Right lobe of liver (tissue), 4 donors: ENCODE measurements around the gene OPCML.

Source experiments
- CTCF ChIP-seq, 4 donors: fragments of 200-600 bp in 3 of 4; fragments of 450-650 bp in 1 of 4; IDR thresholded peaks; one replicate each; pipeline versions ENCODE4 v1.5.1 to v1.8.0; 2016 to 2022; ENCODE audit warnings: antibody characterized with exemption in 4 of 4, mild to moderate bottlenecking in 2 of 4
- POLR2A ChIP-seq: fragments of 450-650 bp; IDR thresholded peaks from one replicate; pipeline ENCODE4 v1.6.1; 2017; ENCODE audit warnings: antibody characterized with exemption, mild to moderate bottlenecking
- donor health status: DM: no; HTN: no; CAD: no.
- donor health status: DM: no; HTN: no; CAD: no.
- donor health status: DM: no; HTN: yes; CAD: no.

- TF ChIP-seq CTCF (IDR thresholded peaks at IDR 0.05) (no peak), POLR2A (no peak)
Measured at GRCh38 chr11:133518702-133519264, 13.5 kb downstream of the OPCML start.
